Left renal pelvis (tissue), 4 donors: Measurements from ENCODE around the gene CNTN1. TPM values are rescaled to one million over a fixed set of nuclear protein-coding genes. Genes with fewer than 3 reads are reported as not detected.

ENCODE experiments used
- DNase-seq, 4 donors: peaks; one replicate each; pipeline ENCODE4 v3.0.0-alpha.2; 2013; ENCODE audit warnings: low read depth in 4 of 4, low spot score in 3 of 4
- polyA plus RNA-seq, 4 donors: library from polyadenylated mRNA; unstranded; fragments of 120-200 nt; gene quantifications; one replicate each; pipeline ENCODE4 v1.2.1, GENCODE V29; 2013; ENCODE audit not compliant: insufficient read length in 4 of 4

CNTN1 gene
- polyA plus RNA-seq, 4 donors: 28.0 to 125 (median 63.3) TPM

DNA sequence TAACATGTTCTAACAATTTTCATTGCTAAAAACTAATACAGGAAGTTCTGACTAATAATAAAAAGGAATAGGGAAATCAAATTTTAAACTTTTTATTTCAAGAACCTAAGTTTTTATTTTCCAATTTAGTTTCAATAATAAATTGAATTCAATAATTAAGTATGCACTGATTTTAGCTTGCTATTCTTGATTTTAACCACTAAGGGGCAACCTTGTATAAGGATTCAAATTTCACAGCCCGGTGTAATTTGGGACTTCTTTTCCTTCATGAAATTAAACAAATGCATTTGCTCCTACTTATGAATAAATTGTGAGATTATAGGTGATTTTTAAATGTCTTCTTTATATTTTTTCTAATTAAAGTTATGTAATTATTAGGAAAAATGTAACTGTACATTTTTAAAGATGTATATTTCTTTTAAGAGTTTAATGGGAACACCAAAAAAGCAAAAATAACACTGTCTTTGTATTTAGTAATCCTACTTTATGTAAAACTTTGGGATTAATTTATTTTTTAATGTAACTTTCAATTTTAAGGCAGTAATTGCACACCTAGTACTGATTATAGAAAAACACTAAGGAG is 254.5 kb downstream of the CNTN1 start:
- peak in 2 of 4 donors; percentile 8 to 24 for DNase-seq

DNA sequence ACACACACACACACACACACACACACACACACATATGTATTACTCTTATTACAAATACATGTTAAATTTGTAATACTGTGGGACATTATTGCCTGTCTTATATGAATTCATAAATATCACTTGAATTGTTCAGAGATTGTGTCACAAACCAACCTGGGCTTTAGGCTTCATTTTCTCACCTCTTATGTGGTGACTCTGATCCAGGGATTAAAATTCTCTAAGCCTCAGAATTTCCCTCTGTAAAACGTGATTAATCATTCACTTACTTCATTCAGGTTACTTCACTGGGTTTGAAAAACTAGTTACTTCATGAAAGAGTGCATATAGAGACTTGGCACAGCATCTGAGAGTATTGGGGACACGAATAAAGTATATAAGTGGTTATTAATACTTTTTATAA is 255.6 kb downstream of the CNTN1 start:
- DNase-seq: no peak

DNA sequence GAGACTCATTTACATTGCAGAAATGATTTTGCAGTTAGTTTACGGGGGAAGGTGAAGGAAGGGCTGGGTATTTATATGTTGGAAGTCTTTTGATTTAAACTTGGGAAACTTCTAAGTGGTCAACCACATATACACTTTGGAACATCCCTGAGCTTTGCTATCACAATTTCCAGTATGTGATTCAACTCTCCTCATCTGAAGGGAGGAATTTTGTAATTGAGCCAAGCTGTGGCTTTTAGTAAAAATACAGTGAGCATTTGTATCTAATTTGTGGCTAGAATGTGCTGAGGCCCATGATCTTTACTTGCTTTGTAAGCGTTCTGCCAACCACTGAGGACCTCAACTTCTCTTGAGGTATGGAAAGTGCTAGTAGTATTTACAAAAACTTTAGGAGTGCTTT is 260.8 kb downstream of the CNTN1 start:
- DNase-seq: no peak

DNA sequence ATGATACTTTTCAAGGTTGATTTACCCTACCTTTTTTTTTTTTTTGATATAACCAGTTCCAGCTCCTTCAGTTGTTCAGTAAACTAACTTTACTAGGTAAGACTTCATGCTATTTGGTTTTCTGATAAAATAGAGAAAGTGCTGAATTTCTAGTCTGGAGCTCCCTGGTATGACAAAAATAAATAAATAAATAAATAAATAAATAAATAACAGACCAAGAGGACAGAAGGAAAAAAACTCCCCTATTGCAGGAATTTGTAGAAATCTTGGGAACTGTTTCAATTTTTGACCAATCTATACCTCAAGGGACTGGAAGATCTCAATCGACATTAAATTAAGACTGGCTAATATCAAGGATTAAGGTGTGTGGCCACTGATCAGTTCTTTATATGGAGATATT is 265.2 kb downstream of the CNTN1 start:
- DNase-seq: no peak

DNA sequence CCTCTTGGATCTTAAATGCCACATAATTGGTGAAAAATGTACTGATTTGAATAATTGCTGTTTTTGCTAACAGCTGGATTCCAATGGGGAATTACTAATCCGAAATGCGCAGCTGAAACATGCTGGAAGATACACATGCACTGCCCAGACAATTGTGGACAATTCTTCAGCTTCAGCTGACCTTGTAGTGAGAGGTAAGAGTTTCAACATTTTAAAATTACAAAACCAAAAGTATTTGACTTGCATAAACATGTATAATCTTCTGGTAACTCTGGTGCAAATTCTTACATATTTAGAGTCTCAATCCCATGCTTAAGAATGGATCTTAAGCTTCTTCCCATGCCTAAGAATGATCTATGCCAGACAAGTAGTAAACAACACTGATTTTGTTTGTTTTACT is 266.8 kb downstream of the CNTN1 start:
- DNase-seq: no peak

DNA sequence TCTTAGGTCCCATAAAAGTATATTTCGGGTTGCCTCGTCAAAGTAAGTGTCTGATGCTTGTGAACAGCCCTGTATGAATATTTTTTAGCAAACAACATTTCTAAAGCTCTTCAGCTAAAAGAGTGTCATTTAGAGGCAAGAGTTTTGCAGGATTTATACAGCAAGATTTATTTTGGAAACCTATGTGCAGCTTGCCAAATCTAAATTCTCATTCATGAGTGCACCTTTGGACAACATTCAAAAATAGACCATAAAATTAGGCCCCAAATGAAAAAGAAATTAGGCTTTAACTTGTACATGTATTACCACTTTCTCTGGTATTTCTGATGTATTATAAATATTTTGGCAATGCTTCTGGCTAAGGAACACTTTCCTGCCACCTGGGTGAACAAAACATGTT is 271.5 kb downstream of the CNTN1 start:
- DNase-seq: no peak

DNA sequence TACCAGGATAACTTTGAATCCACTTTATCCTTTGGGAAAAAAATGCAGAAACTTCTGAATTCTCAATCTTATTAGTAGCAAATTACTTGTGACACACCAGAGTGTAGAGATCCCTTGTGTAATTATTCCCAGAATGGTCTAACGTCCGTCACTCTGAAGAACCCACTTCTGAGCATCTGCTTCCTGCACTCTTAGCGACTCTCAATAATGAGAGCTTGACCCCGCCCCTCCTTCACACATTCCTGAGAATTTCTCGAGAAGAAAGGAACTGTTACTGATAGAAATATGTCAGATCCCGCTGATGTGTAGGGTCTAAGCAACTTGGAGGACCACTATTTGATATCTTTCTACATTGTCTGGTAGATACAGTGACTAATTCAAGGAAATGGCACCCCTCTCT is 277.6 kb downstream of the CNTN1 start:
- DNase-seq: no peak

DNA sequence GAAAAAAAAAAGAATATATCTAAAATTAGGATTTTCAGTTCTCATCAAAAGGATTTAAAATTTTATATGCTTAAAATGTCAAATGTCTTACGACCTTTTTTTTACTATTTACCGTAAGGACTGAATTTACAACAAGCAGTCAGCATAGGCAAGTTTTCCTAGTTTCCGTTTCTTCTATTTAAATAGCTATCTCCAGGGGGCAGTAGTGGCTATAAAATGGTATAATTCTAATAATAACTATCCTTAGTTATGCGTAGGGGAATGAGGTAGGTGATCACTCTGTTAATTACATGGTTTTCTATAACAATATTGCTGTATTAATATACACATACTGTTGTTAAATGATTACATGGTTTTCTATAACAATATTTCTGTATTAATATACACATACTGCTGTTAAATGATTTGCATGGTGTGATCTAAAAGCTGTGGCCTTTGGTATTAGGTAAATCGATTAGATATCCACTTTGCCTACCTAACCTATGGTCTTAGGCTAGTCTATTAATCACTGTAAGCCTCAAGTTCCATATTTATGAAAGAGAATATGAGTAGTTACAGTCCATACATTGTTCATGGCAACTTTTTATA is 278.2 kb downstream of the CNTN1 start:
- DNase-seq: no peak

DNA sequence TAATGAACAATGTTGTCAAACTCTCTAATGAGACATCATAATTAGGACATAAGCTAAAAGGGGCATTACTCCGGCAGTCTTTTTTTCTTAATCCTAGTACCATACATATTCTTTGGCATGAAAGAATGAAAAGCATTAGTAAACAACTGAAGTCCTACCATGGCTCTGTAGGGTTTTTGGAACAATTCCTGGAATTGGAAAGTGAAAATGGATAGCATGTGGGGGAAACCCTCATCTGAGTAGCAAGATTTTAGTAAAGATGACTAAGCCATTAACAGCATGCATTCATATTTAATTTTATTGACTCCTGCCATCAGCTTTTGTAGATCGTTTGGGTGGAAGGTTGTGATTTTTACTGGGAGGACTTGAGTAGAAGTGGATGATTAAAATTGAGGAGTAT is 279.7 kb downstream of the CNTN1 start:
- no peak for DNase-seq

DNA sequence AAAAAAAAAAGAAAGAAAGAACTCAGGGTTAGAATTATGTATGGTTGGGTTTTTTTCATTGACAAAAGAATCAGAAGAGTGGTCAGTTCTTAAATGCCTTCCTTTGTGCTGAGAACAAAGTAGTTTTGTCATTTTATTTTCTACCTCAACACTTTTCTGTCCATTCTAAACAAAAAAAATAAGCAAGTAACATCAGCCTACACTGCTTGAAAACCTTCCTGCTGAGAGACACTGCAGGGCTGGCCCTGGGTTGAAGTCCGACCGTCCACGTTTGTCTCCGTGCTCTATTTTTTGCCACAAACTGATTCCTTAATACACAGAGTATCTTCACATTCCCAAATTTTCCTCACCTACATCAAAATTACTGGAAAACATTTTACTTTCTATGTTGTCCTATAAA is 284.3 kb downstream of the CNTN1 start:
- no peak for DNase-seq

DNA sequence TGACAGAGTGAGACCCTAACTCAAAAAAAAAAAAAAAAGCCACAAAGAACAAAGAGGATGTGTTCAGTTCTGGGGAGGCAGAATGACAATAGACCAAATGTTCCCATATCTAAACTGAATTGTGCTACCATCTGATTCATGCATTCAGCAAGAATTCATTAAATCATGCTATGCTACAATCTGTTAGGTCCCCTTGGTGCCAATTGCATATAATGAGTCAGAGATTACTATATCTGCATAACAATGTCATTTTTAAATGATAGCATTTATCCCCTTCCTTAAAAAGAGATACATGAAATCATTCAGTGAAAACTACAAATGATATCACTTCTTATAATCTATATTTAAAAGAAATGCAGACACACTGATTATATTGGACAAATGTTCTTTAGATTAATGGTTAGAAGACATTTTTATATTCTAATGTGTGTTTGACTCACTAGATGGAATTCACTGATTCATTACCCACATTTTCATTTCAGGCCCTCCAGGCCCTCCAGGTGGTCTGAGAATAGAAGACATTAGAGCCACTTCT is 288.3 kb downstream of the CNTN1 start:
- DNase-seq: no peak

DNA sequence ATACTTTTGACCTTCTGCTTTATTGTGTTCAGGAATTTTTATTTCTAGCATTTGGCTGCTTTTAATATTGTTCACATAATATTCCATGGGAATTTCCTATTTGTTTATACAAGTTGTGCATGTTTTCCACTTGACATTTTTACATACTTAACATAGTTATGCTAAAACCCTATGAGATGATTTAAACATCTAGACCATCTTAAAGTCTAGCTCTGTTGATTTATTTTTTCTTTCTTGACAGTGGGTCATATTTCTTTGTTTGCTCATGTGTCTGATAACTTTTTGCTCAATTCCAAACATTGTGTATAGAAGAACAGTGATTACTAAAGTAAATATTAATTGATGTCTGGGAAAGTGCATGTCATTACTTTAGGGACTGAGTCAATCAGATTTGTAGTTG is 293.8 kb downstream of the CNTN1 start:
- no peak for DNase-seq

DNA sequence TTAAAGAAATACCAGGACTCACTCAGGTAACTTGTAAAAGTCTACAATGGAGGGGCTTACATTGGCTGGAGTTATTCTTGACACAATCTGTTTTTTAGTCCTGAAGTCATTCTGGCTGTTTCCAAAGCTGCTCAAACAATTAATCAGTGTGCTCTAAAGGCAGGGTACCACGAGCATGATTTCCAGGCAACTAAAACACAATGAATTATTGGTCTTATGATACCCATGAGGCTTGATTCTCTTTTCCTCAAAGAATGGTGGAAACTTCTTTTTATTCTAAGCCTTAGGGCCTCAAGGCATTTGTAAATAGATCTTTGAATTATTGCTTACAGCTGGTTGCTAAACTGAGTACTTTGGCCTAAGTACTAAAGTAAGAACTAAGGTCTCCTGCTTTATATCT is 296.1 kb downstream of the CNTN1 start:
- no peak for DNase-seq

DNA sequence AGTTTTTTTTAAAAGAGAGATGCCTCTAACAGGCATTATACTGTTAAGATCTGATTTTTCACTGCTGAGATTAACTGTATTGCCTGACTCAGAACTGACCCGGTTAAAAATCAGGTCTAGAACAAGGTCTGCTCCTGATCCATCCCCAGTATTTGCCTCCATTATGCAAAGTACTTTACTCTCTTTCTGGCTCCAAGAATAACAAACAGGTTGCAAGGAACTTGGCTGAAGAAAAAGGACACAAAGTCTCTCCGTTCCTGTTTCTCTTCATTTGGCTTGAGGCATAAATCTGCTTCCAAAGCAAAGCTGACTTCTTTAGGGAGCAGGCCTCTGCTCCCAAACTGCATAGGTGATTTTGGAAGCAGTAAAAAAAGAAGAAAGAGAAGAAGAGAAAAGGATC is 296.6 kb downstream of the CNTN1 start:
- no peak for DNase-seq

DNA sequence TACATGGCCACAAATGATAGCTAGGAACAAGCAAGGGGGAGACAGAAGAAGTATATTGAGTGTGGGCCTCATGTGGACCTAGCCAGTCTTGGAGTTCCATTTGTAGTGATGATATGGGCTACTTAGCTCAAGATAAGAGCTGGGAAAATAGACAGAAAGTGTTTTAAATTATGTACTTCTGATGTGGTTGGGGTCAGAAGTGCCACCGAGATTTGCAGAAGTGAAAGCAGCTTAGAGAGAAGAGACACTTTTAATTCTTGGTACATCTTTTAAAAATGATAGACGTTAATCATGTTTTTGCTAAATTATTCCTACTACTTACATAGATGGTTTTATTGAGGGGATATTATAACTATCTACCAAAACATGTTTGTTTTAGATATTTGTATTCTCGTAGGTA is 297.5 kb downstream of the CNTN1 start:
- DNase-seq: no peak

DNA sequence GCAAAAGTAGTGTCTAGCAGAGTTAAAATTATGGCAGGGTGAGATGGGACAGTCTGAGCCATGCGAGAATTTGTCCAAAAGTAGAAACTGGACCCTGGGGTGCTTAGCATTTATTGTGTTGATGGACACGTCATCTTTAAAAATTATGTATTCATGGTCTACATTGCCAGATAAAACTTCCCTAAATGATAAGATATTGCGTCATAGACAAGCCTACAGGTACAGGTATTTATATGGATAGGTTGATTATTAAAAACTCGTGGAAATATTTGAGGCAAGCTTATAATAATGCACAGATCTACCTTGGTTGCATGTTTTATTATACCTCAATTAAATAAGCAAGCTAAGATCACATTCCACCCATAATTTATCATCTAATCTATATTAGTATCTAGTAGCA is 299.9 kb downstream of the CNTN1 start:
- no peak for DNase-seq

DNA sequence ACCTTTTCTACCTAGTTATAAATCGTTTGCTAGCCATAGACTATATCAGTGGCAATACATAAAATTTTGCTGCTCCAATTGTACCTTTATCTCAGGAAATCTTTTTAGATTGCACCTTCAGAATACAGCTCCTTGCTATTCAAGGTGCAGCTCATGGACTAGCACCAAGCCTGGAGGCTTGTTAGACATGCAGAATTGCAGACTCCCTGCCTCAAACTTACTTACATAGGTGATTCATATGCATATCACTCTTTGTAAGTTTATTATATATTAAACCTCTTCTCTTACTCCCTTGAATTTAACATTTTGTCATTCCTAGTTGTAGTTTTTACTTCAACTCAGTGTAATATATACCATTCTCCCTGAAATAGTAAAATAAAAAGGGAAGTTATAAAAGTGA is 300.4 kb downstream of the CNTN1 start:
- no peak for DNase-seq

DNA sequence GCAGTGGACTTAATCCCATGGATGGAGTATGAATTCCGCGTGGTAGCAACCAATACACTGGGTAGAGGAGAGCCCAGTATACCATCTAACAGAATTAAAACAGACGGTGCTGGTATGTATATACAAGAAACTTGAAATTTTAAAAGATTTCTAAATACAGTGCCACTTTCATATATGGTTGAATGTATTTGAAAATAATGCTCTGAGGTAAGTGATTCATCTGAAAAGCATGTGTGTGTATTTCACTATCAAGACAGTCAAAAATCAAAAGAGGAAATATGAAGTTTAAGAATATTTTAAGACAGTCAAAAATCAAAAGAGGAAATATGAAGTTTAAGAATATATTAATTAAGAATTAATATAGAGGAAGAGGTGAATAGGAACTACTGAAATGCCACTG is 300.9 kb downstream of the CNTN1 start:
- DNase-seq: no peak

DNA sequence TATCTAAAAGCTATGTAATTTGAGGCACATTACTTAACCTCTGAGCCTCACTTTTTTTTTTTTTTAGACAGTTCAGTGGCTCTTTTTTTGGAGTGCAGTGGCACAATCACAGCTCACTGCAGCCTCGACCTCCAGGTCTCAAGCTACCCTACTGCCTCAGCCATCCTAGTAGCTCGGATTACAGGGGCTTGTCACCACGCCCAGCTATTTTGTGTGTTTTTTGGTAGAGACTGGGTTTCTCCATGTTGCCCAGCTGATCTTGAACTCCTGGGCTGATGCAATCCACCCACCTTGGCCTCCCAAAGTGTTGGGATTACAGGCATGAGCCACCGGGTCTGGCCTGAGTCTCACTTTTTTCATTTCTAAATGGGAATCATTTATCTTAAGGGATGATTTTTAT is 303.9 kb downstream of the CNTN1 start:
- no peak for DNase-seq

DNA sequence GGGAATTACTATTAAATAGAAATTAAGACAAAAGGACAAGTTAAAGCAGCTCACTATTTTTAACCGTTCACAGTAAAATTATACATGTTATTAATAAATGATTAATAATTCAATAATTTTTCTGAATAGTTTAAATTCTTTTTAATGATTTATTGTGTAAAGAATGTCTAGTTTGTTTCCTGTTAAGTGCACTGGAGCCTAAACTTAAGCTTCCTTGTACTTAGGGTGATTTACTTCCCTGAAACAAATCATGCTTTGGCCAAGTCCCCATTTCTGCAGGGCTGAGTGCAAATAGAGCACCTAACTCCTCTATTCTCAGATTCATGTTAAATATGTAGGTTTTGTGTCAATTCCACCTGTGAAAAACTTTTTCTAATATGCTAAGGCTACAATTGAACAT is 307.0 kb downstream of the CNTN1 start:
- peak in 3 of 4 donors; percentile 18 to 44 (median 19) for DNase-seq

DNA sequence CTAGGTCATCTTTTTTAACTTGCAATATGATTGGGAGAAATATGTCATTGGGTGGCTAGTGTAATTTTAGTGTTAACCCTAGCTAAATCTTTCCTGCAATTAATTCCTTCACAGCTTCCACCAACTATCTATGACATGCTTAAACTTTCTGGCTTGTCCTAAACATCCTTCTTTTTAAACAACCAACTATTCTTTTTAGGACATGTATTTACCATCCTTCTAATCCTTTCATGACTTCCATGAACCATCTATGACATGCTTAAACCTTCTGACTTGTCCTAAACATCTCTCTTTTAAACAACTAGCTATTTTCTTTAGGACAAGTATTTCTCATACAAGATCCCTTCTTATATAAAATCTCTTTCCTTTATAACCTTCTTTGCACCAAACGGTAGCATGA is 316.2 kb downstream of the CNTN1 start:
- DNase-seq: no peak

DNA sequence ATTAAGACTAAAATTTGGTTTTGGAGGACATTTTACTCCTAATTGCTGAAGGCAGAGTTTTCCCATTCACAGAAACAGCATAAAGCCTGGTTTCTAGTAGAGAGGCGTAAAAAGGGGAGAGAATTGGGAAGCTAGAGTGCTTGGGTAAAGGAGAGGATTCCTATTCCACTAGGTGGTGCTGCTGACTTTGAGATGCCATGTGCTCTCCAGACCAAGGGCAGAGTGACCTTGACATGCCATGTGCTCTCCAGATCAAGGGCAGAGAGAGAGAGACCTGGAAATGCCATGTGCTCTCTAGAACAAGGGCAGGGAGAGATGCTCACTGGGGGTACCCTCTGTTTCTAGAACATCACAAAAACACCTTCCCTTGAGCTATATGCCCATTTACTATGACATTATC is 319.7 kb downstream of the CNTN1 start:
- DNase-seq: no peak
